Measurements from ENCODE around the gene CACHD1.

CACHD1 gene

DNA sequence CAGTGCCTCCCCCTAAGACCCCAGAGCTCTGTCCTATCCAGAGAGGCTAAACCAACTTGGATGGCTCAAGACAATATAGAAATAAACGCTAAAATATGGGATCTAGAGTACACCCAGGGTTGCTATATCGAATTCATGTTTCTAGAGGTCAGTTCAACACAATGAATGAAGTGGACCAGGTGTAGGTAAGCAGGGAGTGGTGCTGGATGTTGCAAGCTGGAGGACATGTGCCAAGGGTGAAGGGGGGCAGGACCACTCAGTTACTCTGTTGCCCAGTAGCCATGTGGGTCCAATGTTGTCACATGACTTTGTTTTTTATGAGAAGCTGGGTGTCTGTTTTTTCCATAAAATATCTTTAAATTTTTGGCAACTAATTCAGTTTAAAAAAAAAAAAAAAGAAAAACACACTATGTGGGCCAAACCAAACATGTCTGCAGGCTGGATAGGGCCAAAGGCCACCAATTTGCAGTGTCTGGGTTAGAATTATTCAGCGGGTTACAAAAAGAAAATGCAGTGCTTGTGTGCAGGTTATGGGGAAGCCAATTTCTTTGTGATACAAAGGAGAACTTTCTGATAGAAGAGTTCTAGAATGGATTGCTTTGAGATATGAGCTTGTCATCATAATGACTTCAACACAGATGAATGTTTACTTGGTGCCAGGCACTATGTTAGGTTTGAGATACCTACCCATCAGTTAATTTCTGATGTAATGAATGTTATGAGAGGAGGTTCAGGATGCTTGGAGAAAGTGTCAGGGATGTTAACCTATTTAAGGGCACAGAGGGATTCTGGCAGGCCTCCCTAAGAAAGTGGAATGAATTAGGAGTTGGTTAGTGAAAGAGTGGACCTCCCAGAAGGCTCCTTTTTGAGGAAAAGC lies 8.9 kb downstream of the CACHD1 start:
- TF ChIP-seq, protein P1, sequence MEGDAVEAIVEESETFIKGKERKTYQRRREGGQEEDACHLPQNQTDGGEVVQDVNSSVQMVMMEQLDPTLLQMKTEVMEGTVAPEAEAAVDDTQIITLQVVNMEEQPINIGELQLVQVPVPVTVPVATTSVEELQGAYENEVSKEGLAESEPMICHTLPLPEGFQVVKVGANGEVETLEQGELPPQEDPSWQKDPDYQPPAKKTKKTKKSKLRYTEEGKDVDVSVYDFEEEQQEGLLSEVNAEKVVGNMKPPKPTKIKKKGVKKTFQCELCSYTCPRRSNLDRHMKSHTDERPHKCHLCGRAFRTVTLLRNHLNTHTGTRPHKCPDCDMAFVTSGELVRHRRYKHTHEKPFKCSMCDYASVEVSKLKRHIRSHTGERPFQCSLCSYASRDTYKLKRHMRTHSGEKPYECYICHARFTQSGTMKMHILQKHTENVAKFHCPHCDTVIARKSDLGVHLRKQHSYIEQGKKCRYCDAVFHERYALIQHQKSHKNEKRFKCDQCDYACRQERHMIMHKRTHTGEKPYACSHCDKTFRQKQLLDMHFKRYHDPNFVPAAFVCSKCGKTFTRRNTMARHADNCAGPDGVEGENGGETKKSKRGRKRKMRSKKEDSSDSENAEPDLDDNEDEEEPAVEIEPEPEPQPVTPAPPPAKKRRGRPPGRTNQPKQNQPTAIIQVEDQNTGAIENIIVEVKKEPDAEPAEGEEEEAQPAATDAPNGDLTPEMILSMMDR (IDR thresholded peaks at IDR 0.05; ENCODE audit: low read depth, low read length, missing control alignments), result no peak
- H3K4me3 ChIP-seq (ENCODE audit: low read depth, low read length), result no peak overlapping the region
- DNase-seq (ENCODE audit: low read depth), result no peak

DNA sequence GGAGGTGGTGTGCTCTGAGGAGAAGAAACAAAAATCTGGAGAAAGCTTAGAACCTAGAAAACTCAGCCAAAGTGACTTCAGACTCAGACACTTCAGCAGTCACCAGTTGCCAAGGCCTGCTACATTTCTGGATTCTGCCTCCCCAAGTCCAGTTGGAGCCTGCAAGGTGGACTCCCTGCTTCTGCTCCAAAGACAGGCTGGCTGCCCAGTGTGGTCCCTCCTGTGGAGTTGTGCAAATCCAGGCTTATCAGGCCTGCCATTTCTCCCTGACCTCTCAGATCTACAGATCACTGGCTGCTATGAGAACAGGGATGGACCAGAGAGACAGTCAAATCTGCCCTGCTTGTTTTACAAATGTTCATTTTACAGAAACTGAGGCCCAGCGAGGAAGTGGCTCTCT lies 9.9 kb downstream of the CACHD1 start:
- no peak overlapping the region for H3K4me3 ChIP-seq (ENCODE audit: low read depth, low read length)
- TF ChIP-seq, protein P1 (IDR thresholded peaks at IDR 0.05; ENCODE audit: low read depth, low read length, missing control alignments), result no peak
- DNase-seq (ENCODE audit: low read depth), result no peak

DNA sequence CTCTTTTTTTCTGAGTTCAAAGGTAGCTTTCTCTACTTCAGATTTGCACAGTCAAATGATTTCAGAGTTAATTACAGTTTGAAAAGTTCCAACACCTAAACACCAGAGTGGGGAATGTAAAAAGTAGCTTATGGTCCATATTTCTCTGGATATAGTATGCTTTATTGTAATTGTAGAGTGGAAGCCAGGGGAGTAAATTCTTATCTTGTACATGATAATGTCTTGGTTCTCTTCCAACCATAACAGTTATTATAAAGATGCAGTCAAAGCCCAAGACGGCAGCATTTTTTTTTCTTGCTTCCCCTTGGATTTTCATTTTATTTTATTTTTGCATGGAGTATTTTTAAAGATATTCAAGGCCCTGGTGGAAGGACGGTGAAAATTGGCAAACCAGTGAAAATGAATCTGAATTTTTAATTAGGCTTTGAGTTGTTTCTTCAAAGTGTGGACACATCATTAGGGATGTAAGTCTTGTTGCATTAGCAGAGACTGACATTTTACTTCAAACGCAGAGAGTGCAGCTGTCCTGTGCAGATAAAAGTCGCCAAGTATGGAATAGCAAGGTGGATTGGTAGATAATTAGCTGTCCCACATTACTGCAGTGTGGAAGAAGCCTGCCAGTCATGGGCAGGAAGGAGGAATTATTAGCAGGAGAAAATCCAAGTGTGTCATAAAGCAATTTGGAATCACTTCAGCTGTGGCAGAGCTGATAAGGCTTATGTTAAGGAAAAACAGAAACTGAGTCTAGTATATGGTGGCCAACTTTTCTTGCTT lies 11.3 kb downstream of the CACHD1 start:
- DNase-seq (ENCODE audit: low read depth), result no peak
- TF ChIP-seq, protein P1 (IDR thresholded peaks at IDR 0.05; ENCODE audit: low read depth, low read length, missing control alignments), result no peak
- H3K4me3 ChIP-seq (ENCODE audit: low read depth, low read length), result no peak overlapping the region

DNA sequence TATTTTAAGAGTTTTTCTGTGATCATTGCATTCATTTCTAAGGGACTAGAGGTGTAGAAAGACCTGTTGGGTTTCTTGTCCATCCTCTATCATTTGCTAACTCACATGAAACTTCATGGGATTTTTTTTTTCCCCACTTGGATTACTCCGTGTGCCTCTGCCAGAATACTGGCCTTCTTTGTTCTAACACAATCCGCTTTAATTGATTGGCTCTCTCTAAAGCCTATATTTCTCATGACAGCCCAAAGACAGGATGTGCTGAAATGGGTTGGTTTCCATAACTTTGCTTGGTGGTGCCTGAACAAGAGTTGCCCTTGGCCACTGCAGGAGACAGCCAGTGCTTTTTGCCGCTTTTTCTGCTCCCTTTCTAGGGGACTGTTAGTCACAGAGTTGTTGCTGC lies 12.2 kb downstream of the CACHD1 start:
- DNase-seq (ENCODE audit: low read depth), result no peak
- TF ChIP-seq, protein P1 (IDR thresholded peaks at IDR 0.05; ENCODE audit: low read depth, low read length, missing control alignments), result no peak
- H3K4me3 ChIP-seq (ENCODE audit: low read depth, low read length), result no peak overlapping the region

DNA sequence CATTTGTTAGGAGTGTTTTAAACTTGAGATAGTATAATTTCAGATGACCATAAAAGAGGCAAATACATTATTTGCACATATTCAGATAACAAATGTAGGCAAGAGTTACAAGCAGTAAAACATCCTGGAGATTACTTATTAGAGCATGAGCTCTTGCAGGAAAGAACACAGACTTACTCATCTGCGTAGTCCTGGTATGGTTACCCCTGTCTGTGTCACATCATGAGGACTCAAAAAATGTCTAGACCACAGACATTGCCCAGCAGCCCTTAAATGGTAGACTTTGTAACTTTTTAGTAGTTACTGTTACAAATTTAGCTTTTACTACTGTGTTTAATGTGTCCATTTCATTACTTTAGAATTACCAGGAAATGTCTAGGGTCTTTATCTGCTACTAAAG lies 12.8 kb downstream of the CACHD1 start:
- no peak overlapping the region for H3K4me3 ChIP-seq (ENCODE audit: low read depth, low read length)
- no peak for DNase-seq (ENCODE audit: low read depth)
- TF ChIP-seq, protein P1 (IDR thresholded peaks at IDR 0.05; ENCODE audit: low read depth, low read length, missing control alignments), result no peak

DNA sequence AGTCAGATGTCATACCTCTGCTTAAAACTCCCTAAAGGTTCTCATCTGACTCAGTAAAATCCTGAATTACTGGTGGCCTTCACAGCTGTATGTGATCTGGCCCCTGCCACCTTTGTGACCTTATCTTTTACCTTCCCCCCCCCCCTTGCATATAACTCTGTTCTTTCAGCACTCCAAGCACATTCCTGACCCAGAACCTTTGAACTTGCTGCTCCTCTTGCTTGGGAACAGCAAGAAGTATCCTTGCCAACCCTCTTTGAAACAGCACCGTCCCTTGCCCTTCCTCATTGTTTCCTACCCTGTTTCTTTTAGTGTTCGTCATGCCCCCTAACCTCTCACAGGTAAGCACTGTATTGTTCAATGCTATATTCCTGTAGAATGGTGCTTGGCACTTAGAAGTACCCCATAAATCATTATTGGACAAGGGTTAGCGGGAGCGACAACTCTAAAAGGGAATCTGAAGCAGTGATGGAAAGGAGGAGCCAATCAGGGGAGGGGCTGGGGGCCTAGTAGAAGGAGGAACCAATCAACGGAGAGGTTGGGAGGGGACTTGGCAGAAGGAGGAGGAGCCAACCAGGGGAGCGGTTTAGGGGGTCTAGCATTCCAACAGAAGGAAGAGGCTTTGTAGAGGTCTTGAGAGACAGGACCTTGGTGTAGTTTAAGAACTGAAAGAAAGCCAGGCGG lies 13.9 kb downstream of the CACHD1 start:
- no peak for DNase-seq (ENCODE audit: low read depth)
- TF ChIP-seq, protein P1 (IDR thresholded peaks at IDR 0.05; ENCODE audit: low read depth, low read length, missing control alignments), result no peak
- H3K4me3 ChIP-seq (ENCODE audit: low read depth, low read length), result no peak overlapping the region

Data from GM12864 (cell line).